H1 (cell line): ENCODE results near the gene HILPDA. TPM values are rescaled to one million over a fixed set of nuclear protein-coding genes. Genes with fewer than 3 reads are reported as not detected.

Experiments
- CTCF ChIA-PET: fragments of 300-600 bp; sonication (Branson Sonifier 250); formaldehyde crosslinking; loops from one replicate; lab custom pipeline; 2021; ENCODE audit not compliant: partially characterized antibody; lab: Charles Lee
- POLR2A ChIA-PET: fragments of 300-600 bp; sonication (Branson Sonifier 250); formaldehyde crosslinking; loops from one replicate; lab custom pipeline; 2021; ENCODE audit warnings: inconsistent platforms; ENCODE audit not compliant: partially characterized antibody; lab: Charles Lee
- DNase-seq, 2 experiments: peaks; one replicate each; pipeline versions ENCODE4 v3.0.0 to v3.0.0-alpha.2; 2010 to 2022; ENCODE audit warnings: low spot score in 2 of 2, low read depth in 1 of 2, mixed read lengths in 1 of 2
- FAIRE-seq: peaks from 2 replicates; lab custom pipeline; 2011; peaks lifted over from hg19 to GRCh38; lab: Jason Lieb, UNC
- H2AFZ ChIP-seq: 2 replicates; pipeline ENCODE4 v1.8.1; 2012; ENCODE audit warnings: low read length, inconsistent platforms
- H2AK5ac ChIP-seq: 2 replicates; pipeline ENCODE4 v1.6.1; 2013; ENCODE audit warnings: low read depth, low read length
- H2BK120ac ChIP-seq: replicated peaks from 2 replicates; pipeline ENCODE3; 2013; ENCODE audit warnings: low read depth, low read length, inconsistent platforms
- H2BK12ac ChIP-seq: 2 replicates; pipeline ENCODE4 v1.6.1; 2013; ENCODE audit warnings: low read depth, low read length
- H2BK15ac ChIP-seq: 2 replicates; pipeline ENCODE4 v1.6.1; 2013; ENCODE audit warnings: low read length
- H2BK20ac ChIP-seq: 2 replicates; pipeline ENCODE4 v1.6.1; 2013; ENCODE audit warnings: low read length
- H2BK5ac ChIP-seq: 2 replicates; pipeline ENCODE4 v1.6.1; 2013; ENCODE audit warnings: low read depth, low read length
- H3K14ac ChIP-seq: 2 replicates; pipeline ENCODE4 v1.6.1; 2013; ENCODE audit warnings: inconsistent platforms; ENCODE audit not compliant: insufficient read length
- H3K18ac ChIP-seq: 2 replicates; pipeline ENCODE4 v1.6.1; 2013; ENCODE audit warnings: low read length; ENCODE audit errors: extremely low read depth
- H3K23ac ChIP-seq: 2 replicates; pipeline ENCODE4 v1.6.1; 2013; ENCODE audit warnings: inconsistent platforms; ENCODE audit not compliant: insufficient read length
- H3K23me2 ChIP-seq: 2 replicates; pipeline ENCODE4 v1.6.1; 2013; ENCODE audit warnings: low read depth, low read length
- H3K27ac ChIP-seq: 2 replicates; pipeline ENCODE4 v1.6.1; 2011; ENCODE audit warnings: low read depth, low read length, inconsistent platforms
- H3K27me3 ChIP-seq, 4 experiments: replicated peaks in 1 of 4; 1 replicate in 1 of 4; 2 replicates in 3 of 4; pipeline versions ENCODE4 v1.6.1 to v1.8.1; 2011 to 2013; ENCODE audit warnings: low read length in 3 of 4, mild to moderate bottlenecking in 3 of 4, inconsistent platforms in 2 of 4, mixed read lengths in 2 of 4, moderate library complexity in 1 of 4; ENCODE audit not compliant: control insufficient read depth in 3 of 4, insufficient read depth in 3 of 4; ENCODE audit errors: extremely low read depth in 1 of 4
- H3K36me3 ChIP-seq, 4 experiments: 2 replicates each; pipeline versions ENCODE4 v1.6.1 to v1.8.1; 2011 to 2013; ENCODE audit warnings: mild to moderate bottlenecking in 4 of 4, low read length in 3 of 4, moderate library complexity in 2 of 4, control low read depth in 1 of 4, inconsistent platforms in 1 of 4; ENCODE audit not compliant: insufficient read depth in 4 of 4, control insufficient read depth in 2 of 4
- H3K4ac ChIP-seq: replicated peaks from 2 replicates; pipeline ENCODE3; 2013; ENCODE audit warnings: low read length, low read depth, mixed read lengths, inconsistent platforms; ENCODE audit not compliant: insufficient read length
- H3K4me1 ChIP-seq, 4 experiments: replicated peaks in 1 of 4; 1 replicate in 1 of 4; 2 replicates in 3 of 4; pipeline versions ENCODE4 v1.6.1 to v1.8.1; 2011 to 2013; ENCODE audit warnings: low read length in 3 of 4, inconsistent platforms in 2 of 4, mixed read lengths in 1 of 4; ENCODE audit not compliant: insufficient read depth in 4 of 4, control insufficient read depth in 3 of 4
- H3K4me2 ChIP-seq, 2 experiments: 2 replicates each; pipeline versions ENCODE4 v1.6.1 to v1.8.1; 2011 to 2013; ENCODE audit warnings: low read depth in 2 of 2, low read length in 2 of 2, control low read depth in 1 of 2, inconsistent platforms in 1 of 2, mild to moderate bottlenecking in 1 of 2; ENCODE audit not compliant: insufficient read depth in 1 of 2
- H3K4me3 ChIP-seq, 4 experiments: fragments of 200-600, 300-600 bp in 1 of 4; sonication (generic), shearing (Covaris generic), sonication (Bioruptor Twin) in 1 of 4; 2 replicates each; pipeline versions ENCODE4 v1.5.1 to v1.8.1; 2011 to 2016; ENCODE audit warnings: low read length in 4 of 4, low read depth in 3 of 4, control low read depth in 2 of 4, inconsistent platforms in 2 of 4, mild to moderate bottlenecking in 2 of 4, mixed read lengths in 1 of 4, moderate library complexity in 1 of 4; ENCODE audit not compliant: insufficient read depth in 2 of 4; ENCODE audit errors: extremely low read depth in 1 of 4
- H3K56ac ChIP-seq: replicated peaks from 2 replicates; pipeline ENCODE3; 2013; ENCODE audit warnings: low read depth, mild to moderate bottlenecking, mixed read lengths, low read length, inconsistent platforms; ENCODE audit not compliant: insufficient read length
- H3K79me1 ChIP-seq: 2 replicates; pipeline ENCODE4 v1.6.1; 2013; ENCODE audit warnings: low read depth, low read length, control low read depth
- H3K79me2 ChIP-seq, 2 experiments: 2 replicates each; pipeline versions ENCODE4 v1.6.1 to v1.8.1; 2012 to 2013; ENCODE audit warnings: low read length in 2 of 2, mild to moderate bottlenecking in 2 of 2, inconsistent platforms in 1 of 2; ENCODE audit not compliant: insufficient read depth in 2 of 2, control insufficient read depth in 1 of 2
- H3K9ac ChIP-seq, 4 experiments: replicated peaks in 1 of 4; 1 replicate in 1 of 4; 2 replicates in 3 of 4; pipeline versions ENCODE4 v1.6.1 to v1.8.1; 2011 to 2013; ENCODE audit warnings: low read depth in 3 of 4, low read length in 3 of 4, control low read depth in 2 of 4, mild to moderate bottlenecking in 2 of 4, moderate library complexity in 2 of 4, inconsistent platforms in 1 of 4; ENCODE audit errors: extremely low read depth in 1 of 4
- H3K9me3 ChIP-seq, 2 experiments: 2 replicates each; pipeline versions ENCODE4 v1.6.1 to v1.8.1; 2012 to 2013; ENCODE audit warnings: mild to moderate bottlenecking in 2 of 2, moderate library complexity in 2 of 2, control low read depth in 1 of 2, inconsistent platforms in 1 of 2, low read depth in 1 of 2, low read length in 1 of 2, mixed read lengths in 1 of 2; ENCODE audit not compliant: insufficient read depth in 2 of 2
- H4K20me1 ChIP-seq, 2 experiments: replicated peaks in 1 of 2; 2 replicates each; pipeline versions ENCODE3 to v1.8.1; 2011 to 2013; ENCODE audit warnings: inconsistent platforms in 2 of 2, low read length in 2 of 2, mild to moderate bottlenecking in 1 of 2; ENCODE audit not compliant: insufficient read depth in 2 of 2, control insufficient read depth in 1 of 2
- H4K5ac ChIP-seq: 2 replicates; pipeline ENCODE4 v1.6.1; 2013; ENCODE audit warnings: low read length, low read depth, mixed read lengths, inconsistent platforms; ENCODE audit not compliant: insufficient read length
- H4K8ac ChIP-seq: 2 replicates; pipeline ENCODE4 v1.8.0; 2013; ENCODE audit warnings: mild to moderate bottlenecking, moderate library complexity, low read length, inconsistent platforms; ENCODE audit not compliant: insufficient read depth; ENCODE audit errors: extremely low read depth
- H4K91ac ChIP-seq: replicated peaks from 2 replicates; pipeline ENCODE3; 2013; ENCODE audit warnings: low read length, mixed read lengths, inconsistent platforms; ENCODE audit not compliant: insufficient read length
- BACH1 ChIP-seq: IDR thresholded peaks from 2 replicates; pipeline ENCODE4 v1.6.1; 2012; ENCODE audit warnings: low read length, improper control_type of control experiment
- CEBPB ChIP-seq: IDR thresholded peaks from 2 replicates; pipeline ENCODE4 v1.6.1; 2012; ENCODE audit warnings: low read depth, low read length
- CHD2 ChIP-seq: IDR thresholded peaks from 2 replicates; pipeline ENCODE4 v1.6.1; 2012; ENCODE audit warnings: low read length, improper control_type of control experiment
- CREB1 ChIP-seq: IDR thresholded peaks from 2 replicates; pipeline ENCODE4 v1.6.1; 2012; ENCODE audit warnings: inconsistent platforms
- JUND ChIP-seq: IDR thresholded peaks from 2 replicates; pipeline ENCODE4 v1.6.1; 2011; ENCODE audit warnings: mild to moderate bottlenecking, improper control_type of control experiment, low read length
- MAFK ChIP-seq: IDR thresholded peaks from 2 replicates; pipeline ENCODE4 v1.6.1; 2012; ENCODE audit warnings: low read depth, mild to moderate bottlenecking, improper control_type of control experiment, low read length
- POLR2A ChIP-seq, 2 experiments: IDR thresholded peaks; 1 replicate in 1 of 2; 2 replicates in 1 of 2; pipeline ENCODE4 v1.6.1; 2011; ENCODE audit warnings: low read depth in 2 of 2, low read length in 2 of 2, mild to moderate bottlenecking in 2 of 2; ENCODE audit errors: control extremely low read depth in 1 of 2
- POU5F1 ChIP-seq: IDR thresholded peaks from 2 replicates; pipeline ENCODE4 v1.6.1; 2011; ENCODE audit warnings: low read depth, mild to moderate bottlenecking, low read length, moderate library complexity
- RBBP5 ChIP-seq: IDR thresholded peaks from 2 replicates; pipeline ENCODE4 v1.7.1; 2012; ENCODE audit warnings: low read depth, mild to moderate bottlenecking, inconsistent platforms, low read length, moderate library complexity, borderline replicate concordance
- SAP30 ChIP-seq: fragments of 300-600 bp; sonication (generic); IDR thresholded peaks from 2 replicates; pipeline ENCODE4 v1.7.1; 2012; ENCODE audit warnings: low read length, moderate library complexity, mild to moderate bottlenecking, inconsistent platforms; ENCODE audit not compliant: insufficient read depth, insufficient replicate concordance
- SIX5 ChIP-seq: IDR thresholded peaks from 2 replicates; pipeline ENCODE4 v1.6.1; 2011; ENCODE audit warnings: mild to moderate bottlenecking, low read depth, low read length
- WGBS, 2 experiments: shearing (Covaris generic) in 1 of 2; methylation state at CpG; one replicate each; pipeline versions ENCODE4 v1.1.6 to v1.1.7; 2013 to 2015; ENCODE audit warnings: low lambda C conversion rate in 2 of 2, mixed read lengths in 2 of 2, inconsistent platforms in 1 of 2, low coverage in 1 of 2, missing lambda C conversion rate in 1 of 2; ENCODE audit not compliant: insufficient replicate concordance in 2 of 2, insufficient coverage in 1 of 2, insufficient read length in 1 of 2; ENCODE audit errors: extremely low coverage in 1 of 2, missing lambda C conversion rate in 1 of 2; 5-methylcytosine and 5-hydroxymethylcytosine counted together
- polyA plus RNA-seq, 7 experiments: library from polyadenylated mRNA; depleted of rRNA in 3 of 7; stranded (reverse) in 5 of 7; unstranded in 2 of 7; fragments of >200 nt in 5 of 7; fragments of 200-250 nt in 2 of 7; gene quantifications; 1 replicate in 5 of 7; 2 replicates in 1 of 7; 4 replicates in 1 of 7; pipeline versions ENCODE4 v1.2.1 to v1.2.3, GENCODE V29; 2011 to 2013; ENCODE audit warnings: missing spikeins in 2 of 7, mixed read lengths in 2 of 7
- total RNA-seq: library from RNA; stranded (reverse); fragmentation: NEBNext Ultra II Directional; extraction: Animal tissue kit (Norgen Biotek cat#: 25700); gene quantifications from 2 replicates; pipeline ENCODE4 v1.2.1, GENCODE V29; 2021

Gene HILPDA
- total and polyA plus RNA-seq, 2 of the 8 experiments (the other 6 are each of a cell fraction or from before 2014, with no cell fraction given), result 35.6 to 80.0 TPM

DNA sequence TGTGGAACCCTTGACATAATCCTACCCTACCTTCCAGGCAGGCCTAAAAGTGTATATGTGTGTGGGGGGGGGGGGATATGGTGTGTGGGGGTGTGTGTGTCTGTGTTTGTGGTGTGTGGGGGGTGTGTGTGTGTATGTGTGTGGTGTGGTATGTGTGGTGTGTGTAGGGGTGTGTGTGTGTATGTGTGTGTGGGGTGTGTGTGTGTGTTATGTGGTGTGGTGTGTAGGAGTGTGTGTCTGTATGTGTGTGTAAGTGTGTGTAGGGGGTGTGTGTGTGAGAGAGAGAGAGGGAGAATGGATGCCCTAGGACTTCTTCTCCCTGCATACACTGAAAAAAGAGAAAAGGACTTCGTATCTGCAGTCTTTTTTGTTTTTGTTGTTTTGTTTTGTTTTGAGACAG lies 33.6 kb upstream of the HILPDA start:
- no peak overlapping the region for H2BK120ac ChIP-seq

More for the DNA sequence above, 33.6 kb upstream of the HILPDA start:
- Histone ChIP-seq H2BK15ac (no peak overlapping the region), H3K23ac (no peak overlapping the region), H4K20me1 (no peaks in the 10 kb centered on the region), H3K36me3 (no peaks in the 10 kb centered on the region), H3K14ac (no peak overlapping the region), H4K8ac (no peak overlapping the region), H3K4me1 (peaks cover 0 to 3% (median 0%) of the 10 kb centered on the region in 4 experiments; a peak in 1 of 7 replicates), H4K91ac (no peak overlapping the region), H3K9me3 (no peaks in the 10 kb centered on the region), H2AK5ac (no peak overlapping the region), H3K79me1 (no peaks in the 10 kb centered on the region), H2BK20ac (no peak overlapping the region), H3K56ac (peak overlapping the region; percentile 94), H3K27ac (no peak overlapping the region), H3K79me2 (no peaks in the 10 kb centered on the region), H2AFZ (no peak overlapping the region), H2BK5ac (no peak overlapping the region), H3K4me3 (no peak overlapping the region), H2BK12ac (no peak overlapping the region), H3K4ac (no peak overlapping the region), H3K23me2 (peaks cover 3% of the 10 kb centered on the region; the same call in 1 of the 2 replicates), H3K27me3 (no peaks in the 10 kb centered on the region), H3K18ac (no peak overlapping the region), H3K9ac (no peak overlapping the region), H4K5ac (no peak overlapping the region), H3K4me2 (no peak overlapping the region)
- DNase-seq, result no peak
- no peak for TF ChIP-seq BACH1
- TF ChIP-seq POU5F1, result no peak
- no peak for TF ChIP-seq POLR2A (IDR thresholded peaks at IDR 0.05; ENCODE audit: control extremely low read depth in 1 of 2, low read depth in 2 of 2, low read length in 2 of 2)
- TF ChIP-seq SIX5, result no peak
- TF ChIP-seq SAP30, result no peak
- TF ChIP-seq MAFK, result no peak
- TF ChIP-seq CREB1, result no peak
- no peak for TF ChIP-seq RBBP5
- no peak for TF ChIP-seq JUND
- TF ChIP-seq CEBPB, result no peak
- TF ChIP-seq CHD2, result no peak
- WGBS, 2 experiments, result 100% methylated on average over 1 of the region's 1 CpG; no CpG with 5 or more reads in 1 of the 2 experiments
- ChIA-PET CTCF (interaction anchor here (0.7 to 25.2 kb wide), 9 partner anchors 10 to 424 kb away, joined by 3 to 477 read pairs (median 5); partner anchors contain the start of gene IMPDH1), POLR2A (no interaction called here)
- FAIRE-seq, result no peak
